Measurements from ENCODE around the gene CHRD.

Gene CHRD

GRCh38 chr3:184372911-184373310, 6.9 kb upstream of the CHRD start:
- no peak overlapping the region for H3K4me3 ChIP-seq (replicated peaks; ENCODE audit: low read depth, low read length)
- TF ChIP-seq, protein P1, sequence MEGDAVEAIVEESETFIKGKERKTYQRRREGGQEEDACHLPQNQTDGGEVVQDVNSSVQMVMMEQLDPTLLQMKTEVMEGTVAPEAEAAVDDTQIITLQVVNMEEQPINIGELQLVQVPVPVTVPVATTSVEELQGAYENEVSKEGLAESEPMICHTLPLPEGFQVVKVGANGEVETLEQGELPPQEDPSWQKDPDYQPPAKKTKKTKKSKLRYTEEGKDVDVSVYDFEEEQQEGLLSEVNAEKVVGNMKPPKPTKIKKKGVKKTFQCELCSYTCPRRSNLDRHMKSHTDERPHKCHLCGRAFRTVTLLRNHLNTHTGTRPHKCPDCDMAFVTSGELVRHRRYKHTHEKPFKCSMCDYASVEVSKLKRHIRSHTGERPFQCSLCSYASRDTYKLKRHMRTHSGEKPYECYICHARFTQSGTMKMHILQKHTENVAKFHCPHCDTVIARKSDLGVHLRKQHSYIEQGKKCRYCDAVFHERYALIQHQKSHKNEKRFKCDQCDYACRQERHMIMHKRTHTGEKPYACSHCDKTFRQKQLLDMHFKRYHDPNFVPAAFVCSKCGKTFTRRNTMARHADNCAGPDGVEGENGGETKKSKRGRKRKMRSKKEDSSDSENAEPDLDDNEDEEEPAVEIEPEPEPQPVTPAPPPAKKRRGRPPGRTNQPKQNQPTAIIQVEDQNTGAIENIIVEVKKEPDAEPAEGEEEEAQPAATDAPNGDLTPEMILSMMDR (IDR thresholded peaks at IDR 0.05; ENCODE audit: low read length, missing control alignments) = no peak
- DNase-seq (ENCODE audit: low read depth) = no peak

DNA sequence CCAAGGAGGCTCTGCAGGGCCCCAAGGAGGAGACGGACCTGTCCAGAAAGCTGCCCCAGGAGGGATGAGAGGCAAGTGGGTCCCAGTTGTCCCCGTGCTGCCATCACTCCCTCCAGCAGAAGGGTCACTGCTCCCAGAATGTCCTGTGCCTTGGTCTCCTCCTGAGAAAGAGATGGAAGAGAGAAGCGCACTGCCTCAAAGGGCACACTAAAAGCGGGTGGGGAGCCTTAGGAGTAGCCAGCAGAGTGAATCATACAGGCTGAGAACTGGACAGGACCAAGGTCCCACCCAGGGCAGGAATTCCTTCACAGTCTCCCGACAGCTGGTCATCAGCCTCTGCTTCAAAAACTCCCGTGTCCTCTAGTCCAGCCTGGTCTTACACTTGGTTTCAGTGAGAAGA, 6.4 kb upstream of the CHRD start:
- TF ChIP-seq, protein P1 (IDR thresholded peaks at IDR 0.05; ENCODE audit: low read length, missing control alignments) = no peak
- no peak overlapping the region for H3K4me3 ChIP-seq (replicated peaks; ENCODE audit: low read depth, low read length)
- peak; percentile 30 for DNase-seq (ENCODE audit: low read depth)

- no peak overlapping the region for H3K4me3 ChIP-seq (replicated peaks; ENCODE audit: low read depth, low read length)
- no peak for DNase-seq (ENCODE audit: low read depth)
- TF ChIP-seq, protein P1 (IDR thresholded peaks at IDR 0.05; ENCODE audit: low read length, missing control alignments) = no peak
These were observed 4.0 kb upstream of the CHRD start for GRCh38 chr3:184375747-184376461.

DNA sequence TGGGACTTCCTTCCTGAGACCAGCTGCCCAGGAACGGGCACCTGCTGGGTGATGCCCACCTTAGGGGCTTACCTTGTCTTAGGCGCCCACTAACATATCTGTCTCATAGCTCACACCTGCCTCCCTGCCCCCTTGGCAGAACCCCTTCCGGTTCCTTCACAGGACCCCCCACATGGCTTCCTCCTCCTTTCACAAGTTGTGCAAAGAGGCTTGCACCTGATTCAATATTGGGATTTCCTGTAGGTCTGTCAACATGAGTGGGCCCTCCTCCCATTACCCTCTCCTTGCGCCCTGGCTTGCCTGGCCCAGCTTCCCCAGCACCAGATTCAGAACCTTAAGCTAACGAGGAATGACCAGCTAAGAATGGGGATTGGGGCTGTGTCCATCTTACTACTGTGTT, 2.5 kb upstream of the CHRD start:
- TF ChIP-seq, protein P1 (IDR thresholded peaks at IDR 0.05; ENCODE audit: low read length, missing control alignments) = no peak
- DNase-seq (ENCODE audit: low read depth) = no peak
- no peak overlapping the region for H3K4me3 ChIP-seq (replicated peaks; ENCODE audit: low read depth, low read length)

GRCh38 chr3:184377882-184378445, 1.9 kb upstream of the CHRD start, which contains the start of gene THPO:
Gene THPO, minus strand, starts transcription at chr3:184378207. Its CDS starts 1,948 bp downstream, at chr3:184376259.
- TF ChIP-seq, protein P1 (IDR thresholded peaks at IDR 0.05; ENCODE audit: low read length, missing control alignments) = no peak
- H3K4me3 ChIP-seq (replicated peaks; ENCODE audit: low read depth, low read length) = no peak within 1 kb of the TSS
- DNase-seq (ENCODE audit: low read depth) = no peak

- no peak for DNase-seq (ENCODE audit: low read depth)
- TF ChIP-seq, protein P1 (IDR thresholded peaks at IDR 0.05; ENCODE audit: low read length, missing control alignments) = no peak
- no peak overlapping the region for H3K4me3 ChIP-seq (replicated peaks; ENCODE audit: low read depth, low read length)
These were observed 1.1 kb upstream of the CHRD start for GRCh38 chr3:184378651-184379357.
